ENCODE measurements around the gene ATF4. TPM values are rescaled to one million over a fixed set of nuclear protein-coding genes. Genes with fewer than 3 reads are reported as not detected.

The ATF4 gene
- total and polyA plus RNA-seq, 2 donors (not counting 3 experiments of a cell fraction or from before 2014, with no cell fraction given): 312 to 668 TPM

- Histone ChIP-seq H3K36me3 (ENCODE audit: control insufficient read depth in 2 of 2, extremely low read depth in 1 of 2, insufficient read depth in 2 of 2, low read length in 2 of 2) (peaks cover 6 to 17% of the 10 kb centered on the region in 2 experiments), H3K79me2 (ENCODE audit: control insufficient read depth, insufficient read depth, low read length) (peaks cover 35% of the 10 kb centered on the region), H2AFZ (ENCODE audit: low read depth, low read length) (peak within 1 kb of the TSS; percentile 80), H3K4me3 (replicated peaks in 1 of 3; ENCODE audit: insufficient read depth in 1 of 3, low read depth in 1 of 3, low read length in 3 of 3) (peak within 1 kb of the TSS; percentile 51 to 76 (median 67)), H3K4me1 (ENCODE audit: control insufficient read depth, extremely low read depth, insufficient read depth, low read length) (peaks cover 12% of the 10 kb centered on the region), H3K27me3 (ENCODE audit: control insufficient read depth in 2 of 2, insufficient read depth in 2 of 2, low read length in 2 of 2) (peaks cover 0 to 3% of the 10 kb centered on the region in 2 experiments), H3K9me3 (replicated peaks; ENCODE audit: control insufficient read depth, insufficient read depth, low read length) (no peaks in the 10 kb centered on the region), H4K20me1 (replicated peaks; ENCODE audit: control insufficient read depth, extremely low read depth, insufficient read depth, low read length) (no peaks in the 10 kb centered on the region), H3K9me1 (replicated peaks; ENCODE audit: control insufficient read depth, extremely low read depth, insufficient read depth, low read length) (no peaks in the 10 kb centered on the region), H3K4me2 (ENCODE audit: insufficient read depth, low read length) (peak within 1 kb of the TSS; percentile 82), H3K9ac (replicated peaks; ENCODE audit: extremely low read depth, insufficient read depth, low read length) (peak within 1 kb of the TSS; percentile 69), H3K27ac (ENCODE audit: insufficient read depth, low read depth, low read length) (peak within 1 kb of the TSS; percentile 5)
- DNase-seq (ENCODE audit: low read depth, low spot score): peak; percentile 96
- FAIRE-seq: peak; percentile 94
- ChIA-PET POLR2A (interaction anchor here (0.7 to 1.6 kb wide), 5 partner anchors 14 to 184 kb away, joined by 3 to 12 read pairs (median 5); partner anchors contain the start of gene ATF4), CTCF (interaction anchor here (0.9 to 4.4 kb wide), 8 partner anchors 8 to 103 kb away, joined by 3 to 38 read pairs (median 12); partner anchors contain the start of genes ATF4 and TAB1)
- dilution Hi-C loops (cut with MboI; ENCODE audit: extremely low pct_ligation_motif_present, low sequenced_read_pairs): no loop called here
- peak; percentile 80 for TF ChIP-seq MAX (IDR thresholded peaks at IDR 0.05; ENCODE audit: insufficient read depth, insufficient read length)
- peak; percentile 86 for TF ChIP-seq MYC (IDR thresholded peaks at IDR 0.05; ENCODE audit: low read depth, low read length)
- TF ChIP-seq POLR2A (IDR thresholded peaks at IDR 0.05; ENCODE audit: low read depth, low read length): peak; percentile 79
- TF ChIP-seq GATA2 (IDR thresholded peaks at IDR 0.05; ENCODE audit: insufficient read depth, insufficient read length, low read depth, low read length): no peak
- TF ChIP-seq EZH2 (IDR thresholded peaks at IDR 0.05; ENCODE audit: borderline replicate concordance, low read depth, low read length, severe bottlenecking): no peak
- TF ChIP-seq, protein P1, sequence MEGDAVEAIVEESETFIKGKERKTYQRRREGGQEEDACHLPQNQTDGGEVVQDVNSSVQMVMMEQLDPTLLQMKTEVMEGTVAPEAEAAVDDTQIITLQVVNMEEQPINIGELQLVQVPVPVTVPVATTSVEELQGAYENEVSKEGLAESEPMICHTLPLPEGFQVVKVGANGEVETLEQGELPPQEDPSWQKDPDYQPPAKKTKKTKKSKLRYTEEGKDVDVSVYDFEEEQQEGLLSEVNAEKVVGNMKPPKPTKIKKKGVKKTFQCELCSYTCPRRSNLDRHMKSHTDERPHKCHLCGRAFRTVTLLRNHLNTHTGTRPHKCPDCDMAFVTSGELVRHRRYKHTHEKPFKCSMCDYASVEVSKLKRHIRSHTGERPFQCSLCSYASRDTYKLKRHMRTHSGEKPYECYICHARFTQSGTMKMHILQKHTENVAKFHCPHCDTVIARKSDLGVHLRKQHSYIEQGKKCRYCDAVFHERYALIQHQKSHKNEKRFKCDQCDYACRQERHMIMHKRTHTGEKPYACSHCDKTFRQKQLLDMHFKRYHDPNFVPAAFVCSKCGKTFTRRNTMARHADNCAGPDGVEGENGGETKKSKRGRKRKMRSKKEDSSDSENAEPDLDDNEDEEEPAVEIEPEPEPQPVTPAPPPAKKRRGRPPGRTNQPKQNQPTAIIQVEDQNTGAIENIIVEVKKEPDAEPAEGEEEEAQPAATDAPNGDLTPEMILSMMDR (IDR thresholded peaks at IDR 0.05; ENCODE audit: extremely low read depth in 1 of 2, insufficient read depth in 1 of 2, low read depth in 1 of 2, low read length in 2 of 2): no peak
- no peak for TF ChIP-seq FOS (IDR thresholded peaks at IDR 0.05; ENCODE audit: borderline replicate concordance, insufficient read depth, low read length)
- peak; percentile 71 for TF ChIP-seq POLR2AphosphoS5 (IDR thresholded peaks at IDR 0.05; ENCODE audit: insufficient read depth, low read depth, low read length)
- intact Hi-C loops (cut with micrococcal nuclease): loop anchor here (1.0 to 5.0 kb wide), 3 partner anchors 18 to 65 kb away; partner anchors contain the start of gene ATF4
- BruUV-seq (replicated peaks): no TSS peak
Measured at GRCh38 chr22:39502109-39502788, 18.1 kb upstream of the ATF4 start, which contains the start of gene MIEF1. MIEF1 (plus strand) TSS chr22:39502290; CDS start chr22:39511295, 9,005 bp downstream.
